GM19397 (cell line): ENCODE data around the gene CHAMP1.

Experiments
- ATAC-seq: cut with Tn5 transposase; IDR thresholded peaks from one replicate; pipeline ENCODE4 v1.9.1; 2021; ENCODE audit warnings: mild to moderate bottlenecking, moderate library complexity; ENCODE audit not compliant: unreplicated experiment

Gene CHAMP1, protein sequence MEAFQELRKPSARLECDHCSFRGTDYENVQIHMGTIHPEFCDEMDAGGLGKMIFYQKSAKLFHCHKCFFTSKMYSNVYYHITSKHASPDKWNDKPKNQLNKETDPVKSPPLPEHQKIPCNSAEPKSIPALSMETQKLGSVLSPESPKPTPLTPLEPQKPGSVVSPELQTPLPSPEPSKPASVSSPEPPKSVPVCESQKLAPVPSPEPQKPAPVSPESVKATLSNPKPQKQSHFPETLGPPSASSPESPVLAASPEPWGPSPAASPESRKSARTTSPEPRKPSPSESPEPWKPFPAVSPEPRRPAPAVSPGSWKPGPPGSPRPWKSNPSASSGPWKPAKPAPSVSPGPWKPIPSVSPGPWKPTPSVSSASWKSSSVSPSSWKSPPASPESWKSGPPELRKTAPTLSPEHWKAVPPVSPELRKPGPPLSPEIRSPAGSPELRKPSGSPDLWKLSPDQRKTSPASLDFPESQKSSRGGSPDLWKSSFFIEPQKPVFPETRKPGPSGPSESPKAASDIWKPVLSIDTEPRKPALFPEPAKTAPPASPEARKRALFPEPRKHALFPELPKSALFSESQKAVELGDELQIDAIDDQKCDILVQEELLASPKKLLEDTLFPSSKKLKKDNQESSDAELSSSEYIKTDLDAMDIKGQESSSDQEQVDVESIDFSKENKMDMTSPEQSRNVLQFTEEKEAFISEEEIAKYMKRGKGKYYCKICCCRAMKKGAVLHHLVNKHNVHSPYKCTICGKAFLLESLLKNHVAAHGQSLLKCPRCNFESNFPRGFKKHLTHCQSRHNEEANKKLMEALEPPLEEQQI

DNA sequence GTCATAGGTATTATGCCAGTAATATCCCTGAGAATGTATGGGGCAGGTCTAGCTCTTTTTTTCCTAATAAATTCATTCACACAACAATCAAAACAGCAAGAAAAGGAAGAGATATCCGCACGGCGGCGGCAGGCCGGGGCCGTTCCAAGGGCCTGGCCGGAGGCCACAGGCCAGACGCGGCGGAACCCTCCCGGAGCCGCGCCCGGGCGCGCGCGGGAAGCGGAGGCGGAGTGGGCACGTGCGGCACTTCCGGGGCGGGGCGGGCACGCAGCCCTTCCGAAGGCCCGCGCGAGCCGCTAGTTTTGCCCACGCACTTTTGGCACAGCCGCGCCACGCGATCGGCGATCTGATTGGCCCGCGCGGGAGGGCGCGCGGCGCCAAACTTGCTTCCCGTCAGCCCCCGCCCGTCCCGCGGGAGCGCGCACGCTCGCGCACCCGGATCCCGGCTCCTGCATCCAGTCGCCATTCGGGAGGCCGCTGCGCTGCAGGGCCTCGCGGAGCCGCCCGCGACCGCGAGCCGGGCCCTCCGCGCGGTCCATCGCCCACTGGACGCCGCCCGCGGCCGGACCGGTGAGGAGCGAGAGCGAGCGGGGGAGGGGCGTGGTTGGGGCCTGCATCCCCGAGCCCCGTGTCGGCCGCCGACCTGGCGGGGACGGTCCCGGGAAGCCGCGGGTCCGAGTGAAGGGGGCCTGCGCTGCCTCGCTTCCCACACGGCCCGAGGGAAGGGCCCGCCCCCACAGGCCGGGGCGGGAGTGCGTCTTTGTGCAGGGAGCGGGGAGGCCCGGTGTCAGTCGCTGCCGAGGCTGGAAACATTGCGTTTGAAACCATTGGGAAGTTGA is at the start of gene CHAMP1:
Gene CHAMP1, plus strand, starts transcription at position 430 of the 839 bp plus-strand sequence. CDS start 9,340 bp downstream, outside the sequence.
- ATAC-seq: peak; percentile 92

DNA sequence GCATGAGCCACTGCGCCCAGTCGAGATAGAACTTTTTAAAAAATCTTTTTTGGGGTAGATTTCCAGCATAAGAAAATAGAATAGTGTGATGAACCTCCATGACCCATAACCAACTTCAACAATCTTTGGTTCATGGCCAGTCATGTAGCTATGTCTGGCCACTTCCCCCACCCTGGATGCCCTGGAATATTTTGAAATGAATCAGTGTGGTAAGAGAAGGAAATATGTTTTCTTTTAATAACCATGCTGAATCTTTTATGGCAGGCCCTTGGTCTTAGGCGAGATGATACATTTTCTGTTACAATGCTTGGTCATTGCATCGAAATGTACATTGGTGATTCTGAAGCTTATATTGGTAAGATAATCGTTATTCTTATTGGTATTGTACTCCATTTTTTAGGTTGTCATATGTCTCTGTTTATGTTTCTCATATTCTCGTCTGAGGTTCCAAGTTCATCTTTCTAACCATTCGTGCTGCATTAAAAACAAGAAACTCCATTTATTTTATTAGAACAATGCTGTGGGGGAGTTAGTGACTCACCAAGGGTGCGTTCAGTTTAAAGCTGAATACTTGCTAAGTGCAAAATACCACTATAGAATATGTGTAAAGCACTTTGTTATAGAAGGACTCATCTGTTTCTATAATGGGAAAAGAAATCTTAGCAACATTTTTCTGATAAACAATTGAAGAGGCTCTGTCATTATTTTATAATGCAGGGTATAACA is 49.3 kb upstream of the CHAMP1 start:
- ATAC-seq: no peak

DNA sequence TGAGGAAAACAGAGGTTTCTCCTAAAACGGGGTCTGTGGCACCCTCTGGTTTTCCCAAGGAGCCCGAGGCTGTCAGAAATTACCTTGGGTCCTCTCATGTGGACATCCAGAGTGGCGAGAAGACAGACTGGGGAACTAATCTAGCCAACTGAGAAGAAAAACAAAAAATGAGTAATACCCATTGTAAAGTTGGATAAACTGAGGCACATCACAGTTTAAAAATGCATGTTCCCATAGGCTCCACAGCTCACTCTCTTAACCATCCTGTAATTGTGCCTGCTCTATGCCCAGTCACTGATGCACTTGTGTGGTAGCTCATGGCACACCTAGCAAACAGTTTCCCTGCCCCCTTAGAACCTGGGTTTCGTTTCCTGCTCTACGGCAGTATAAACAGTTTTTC is 48.1 kb upstream of the CHAMP1 start:
- ATAC-seq: no peak

DNA sequence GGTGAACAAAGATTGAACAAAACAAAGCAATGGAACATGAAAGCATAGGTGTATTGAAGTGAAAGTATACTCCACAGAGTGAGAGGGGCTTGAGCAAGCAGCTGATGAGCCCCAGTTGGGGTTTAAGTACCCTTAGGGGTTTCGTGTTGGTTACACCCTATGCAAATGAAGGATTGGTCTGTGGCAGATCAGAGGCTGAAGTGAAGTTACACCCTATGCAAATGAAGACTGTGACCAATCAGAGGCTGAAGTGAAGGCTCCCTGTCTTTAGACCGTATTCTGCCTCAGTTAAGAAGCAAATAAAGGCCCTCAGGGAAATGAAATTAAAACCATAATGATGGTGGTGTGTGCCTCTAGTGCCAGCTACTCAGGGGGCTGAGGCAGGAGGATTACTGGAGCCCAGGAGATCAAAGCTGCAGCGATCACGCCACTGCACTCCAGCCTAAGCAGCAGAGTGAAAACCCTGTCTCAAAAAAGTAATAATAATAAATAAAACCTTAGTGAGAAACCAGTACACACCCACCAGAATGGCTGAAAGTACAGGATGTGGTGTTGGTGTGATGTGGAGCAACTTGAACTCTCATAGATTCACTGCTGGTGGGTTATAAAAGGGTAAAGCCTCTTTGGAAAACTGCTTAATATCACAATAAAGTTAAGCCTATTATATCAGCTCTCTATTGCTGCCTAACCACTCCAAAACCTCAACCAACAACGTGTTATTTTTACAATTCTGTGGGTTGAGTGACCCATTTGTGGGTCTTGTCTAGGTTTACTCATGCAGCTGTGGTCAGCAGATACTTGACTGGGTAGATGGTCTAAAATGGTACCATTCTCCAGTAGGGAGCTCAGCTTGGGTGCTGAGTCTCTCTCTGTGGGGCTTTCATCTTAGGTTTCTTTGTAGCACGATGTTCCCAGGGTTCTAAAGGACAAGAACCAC is 45.7 kb upstream of the CHAMP1 start:
- no peak for ATAC-seq

DNA sequence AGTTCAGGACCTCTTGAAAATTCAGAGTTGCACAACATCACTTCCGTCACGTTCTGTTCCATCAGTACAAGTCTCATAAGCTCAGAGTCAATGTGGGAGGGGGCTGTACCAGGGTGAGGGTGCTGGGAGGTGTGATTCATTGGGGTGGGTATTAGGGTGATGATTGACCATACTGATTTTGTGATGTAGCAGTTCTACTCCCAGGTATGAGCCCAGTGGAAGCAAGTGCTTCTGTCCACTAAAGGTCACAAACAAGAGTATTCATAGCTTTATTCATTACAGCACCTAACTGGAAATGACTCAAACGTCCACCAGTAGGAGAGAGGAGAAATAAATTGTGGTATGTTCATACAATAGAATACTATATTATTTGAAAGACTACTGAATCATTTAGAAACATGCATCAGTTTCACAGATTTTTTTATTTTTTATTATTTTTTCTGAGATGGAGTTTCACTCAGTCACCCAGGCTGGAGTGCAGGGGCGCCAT is 45.0 kb upstream of the CHAMP1 start:
- no peak for ATAC-seq

DNA sequence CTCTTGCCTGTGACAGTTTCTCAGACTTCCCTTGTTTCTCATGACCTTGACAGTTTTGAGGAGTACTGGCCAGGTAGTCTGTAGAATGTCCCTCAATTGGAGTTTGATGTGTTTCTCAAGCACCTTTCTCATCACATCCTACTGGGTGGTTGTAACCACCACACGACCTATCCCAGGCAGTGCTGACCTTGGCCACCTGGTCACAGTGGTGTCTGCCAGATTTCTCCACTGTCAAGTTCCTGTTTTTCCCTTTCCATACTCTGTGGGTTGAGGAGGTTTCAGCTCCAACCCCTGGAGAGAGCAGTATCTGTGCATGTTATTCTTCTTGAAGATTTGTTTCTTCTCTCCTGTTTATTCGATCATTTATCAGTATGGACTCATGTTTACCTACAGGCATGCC is 41.3 kb upstream of the CHAMP1 start:
- no peak for ATAC-seq

DNA sequence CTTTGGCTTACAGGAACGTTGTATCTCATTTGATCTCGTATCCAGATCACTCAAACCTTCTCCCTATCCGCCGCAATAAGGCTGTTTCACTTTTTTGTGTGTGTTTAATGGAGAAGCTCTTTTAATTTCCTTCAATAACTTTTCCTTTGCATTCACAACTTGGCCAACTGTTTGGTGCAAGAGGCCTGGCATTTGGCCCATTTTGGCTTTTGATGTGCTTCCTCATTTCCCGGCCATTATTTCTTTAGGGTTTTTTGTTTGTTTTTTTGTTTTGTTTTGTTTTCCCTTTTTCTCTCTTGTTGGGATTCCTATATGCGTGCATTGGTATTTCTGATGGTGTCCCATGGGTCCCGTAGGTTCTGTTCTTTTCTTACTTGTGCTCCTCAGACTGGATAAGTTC is 39.0 kb upstream of the CHAMP1 start:
- no peak for ATAC-seq

DNA sequence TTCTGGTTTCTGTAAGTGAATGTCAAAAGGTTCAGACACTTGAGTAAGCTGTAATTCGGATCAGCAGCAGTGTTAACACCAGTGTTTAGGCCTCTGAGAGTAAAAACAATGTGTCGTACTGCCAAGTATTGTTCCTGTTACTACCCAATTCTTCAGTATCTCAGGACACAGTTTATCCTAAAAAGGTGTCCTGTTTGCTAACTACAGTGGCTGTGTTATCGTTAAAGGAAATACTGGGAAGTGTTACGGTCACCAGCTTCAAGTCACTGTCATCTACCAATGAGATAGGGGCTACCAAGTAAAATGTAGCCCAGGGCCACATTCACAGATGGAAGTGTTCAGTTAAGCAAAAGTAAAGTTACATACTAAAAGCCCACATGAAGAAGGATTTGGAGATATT is 35.2 kb upstream of the CHAMP1 start:
- no peak for ATAC-seq

DNA sequence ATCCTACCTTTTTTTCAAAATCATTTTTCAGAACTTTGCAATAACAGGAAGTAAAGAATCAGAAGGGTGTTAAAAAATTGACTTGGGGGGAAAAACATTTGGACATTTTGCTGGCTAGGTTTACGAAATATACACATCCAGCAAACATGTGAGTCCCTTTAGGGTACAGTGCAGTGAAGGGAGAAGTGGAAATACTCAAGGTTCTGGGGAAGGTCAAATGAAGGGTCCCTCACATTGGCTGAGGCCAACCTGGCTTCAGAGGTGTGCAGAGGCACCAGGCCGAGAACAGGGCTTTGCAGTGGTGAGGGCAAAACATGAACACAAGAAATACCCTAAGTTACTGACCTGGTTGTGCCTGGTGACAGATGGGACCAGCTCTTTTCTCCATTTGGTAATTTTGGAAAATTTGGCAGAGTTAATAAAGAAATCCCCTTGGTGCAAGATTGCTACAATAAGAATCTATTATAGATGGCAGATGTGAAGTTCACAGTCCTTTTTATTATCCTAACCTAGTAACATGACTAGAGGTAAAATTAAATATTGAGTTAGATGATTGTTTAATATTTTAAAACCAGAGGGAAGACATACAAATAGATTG is 34.4 kb upstream of the CHAMP1 start:
- no peak for ATAC-seq

DNA sequence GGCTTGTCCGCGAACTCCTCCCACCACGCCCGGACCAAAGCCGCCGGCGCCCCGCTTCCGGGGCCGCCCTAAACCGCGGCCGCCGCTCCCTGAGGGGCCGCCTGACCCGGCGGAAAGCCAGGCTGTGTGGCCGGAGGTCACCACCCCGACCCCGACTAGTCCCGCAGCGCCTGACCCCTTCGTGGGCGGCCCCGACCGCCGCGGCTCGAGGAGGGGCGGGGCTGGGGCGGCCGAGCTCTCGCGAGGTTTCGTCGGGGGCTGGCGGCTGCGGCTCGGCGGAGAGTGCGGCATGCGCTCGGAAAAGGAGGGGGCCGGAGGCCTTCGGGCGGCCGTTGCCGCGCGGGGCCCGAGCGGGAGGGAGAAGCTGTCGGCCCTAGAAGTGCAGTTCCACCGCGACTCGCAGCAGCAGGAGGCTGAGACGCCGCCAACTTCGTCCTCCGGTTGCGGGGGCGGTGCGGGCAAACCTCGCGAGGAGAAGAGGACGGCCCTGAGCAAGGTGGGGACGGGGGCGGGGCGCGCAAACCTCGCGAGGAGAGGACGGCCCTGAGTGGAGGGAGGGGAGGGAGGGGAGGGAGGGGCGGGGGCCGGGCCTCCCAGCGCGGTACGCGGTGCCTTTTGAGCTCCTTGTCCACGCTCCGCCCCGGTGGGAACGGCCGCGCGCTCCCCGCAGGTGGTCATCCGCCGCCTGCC is 32.8 kb upstream of the CHAMP1 start, which contains the start of gene UPF3A:
Gene UPF3A, plus strand, starts transcription at position 251 of the 690 bp plus-strand sequence. Its CDS starts 39 bp downstream, at position 290.
- ATAC-seq: peak; percentile 75

DNA sequence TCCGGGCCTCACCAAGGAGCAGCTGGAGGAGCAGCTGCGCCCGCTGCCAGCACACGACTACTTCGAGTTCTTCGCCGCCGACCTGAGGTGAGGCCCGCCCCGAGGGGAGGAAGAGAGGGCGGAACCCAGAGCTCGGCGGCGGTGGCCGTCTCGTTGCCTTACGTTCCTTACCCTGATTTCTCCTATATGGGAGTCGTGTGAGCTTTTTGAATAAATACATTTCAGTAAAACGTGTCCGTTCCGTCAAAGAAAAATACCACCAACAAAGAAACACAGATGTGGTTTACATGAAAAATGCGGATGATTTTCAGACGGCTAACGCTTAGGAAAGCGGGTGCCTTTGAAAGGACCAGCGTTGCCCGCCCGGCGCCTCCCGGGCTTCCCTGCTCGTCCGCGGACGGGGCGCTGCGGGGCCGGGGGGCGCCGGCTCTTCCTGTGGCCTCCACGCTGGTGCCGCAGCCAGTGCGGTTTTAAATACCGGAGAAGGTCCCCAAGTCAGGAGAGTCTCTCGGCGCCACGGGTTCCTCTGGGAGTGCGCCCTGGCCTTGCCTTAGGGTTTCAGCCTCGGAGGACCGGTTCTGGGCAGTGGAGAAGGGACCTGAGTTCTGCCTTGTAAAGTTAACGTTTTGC is 32.1 kb upstream of the CHAMP1 start:
- peak; percentile 50 for ATAC-seq

DNA sequence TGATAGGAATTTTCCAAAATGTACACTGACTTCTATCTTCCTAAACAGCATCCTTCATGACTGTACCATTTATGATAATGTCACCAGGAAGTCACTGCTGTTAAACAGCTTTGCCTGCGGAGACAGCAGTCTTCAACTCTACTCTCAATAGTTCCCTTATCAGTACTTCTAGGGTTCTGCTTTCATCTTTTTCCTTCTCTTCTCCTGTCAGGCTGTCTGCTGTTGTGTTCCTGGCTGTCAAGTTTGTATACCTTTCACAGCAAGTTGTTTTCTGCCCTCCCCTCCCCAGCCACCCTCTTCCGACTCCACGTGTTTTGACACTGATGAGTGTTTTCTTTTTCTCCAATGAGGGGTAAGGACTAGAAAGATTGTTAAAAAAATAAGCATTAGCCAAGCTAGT is 30.7 kb upstream of the CHAMP1 start:
- no peak for ATAC-seq

DNA sequence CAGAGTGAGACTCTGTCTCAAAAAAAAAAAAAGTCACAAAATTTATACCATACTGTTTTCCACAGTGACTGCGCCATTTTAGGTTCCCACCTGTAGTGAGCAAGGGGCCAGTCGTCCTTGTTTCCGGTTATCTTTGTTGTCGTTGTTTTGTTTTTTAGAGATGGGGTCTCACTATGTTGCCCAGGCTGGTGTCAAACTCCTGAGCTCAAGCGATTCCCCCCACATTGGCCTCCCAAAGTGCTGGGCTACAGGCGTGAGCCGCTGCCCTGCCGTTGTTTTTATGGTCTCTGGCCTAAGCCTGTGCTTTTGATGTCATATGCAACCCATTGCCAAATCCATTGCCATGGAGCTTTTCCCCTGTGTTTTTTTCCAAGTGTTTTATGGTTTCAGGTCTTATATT is 29.6 kb upstream of the CHAMP1 start:
- no peak for ATAC-seq

DNA sequence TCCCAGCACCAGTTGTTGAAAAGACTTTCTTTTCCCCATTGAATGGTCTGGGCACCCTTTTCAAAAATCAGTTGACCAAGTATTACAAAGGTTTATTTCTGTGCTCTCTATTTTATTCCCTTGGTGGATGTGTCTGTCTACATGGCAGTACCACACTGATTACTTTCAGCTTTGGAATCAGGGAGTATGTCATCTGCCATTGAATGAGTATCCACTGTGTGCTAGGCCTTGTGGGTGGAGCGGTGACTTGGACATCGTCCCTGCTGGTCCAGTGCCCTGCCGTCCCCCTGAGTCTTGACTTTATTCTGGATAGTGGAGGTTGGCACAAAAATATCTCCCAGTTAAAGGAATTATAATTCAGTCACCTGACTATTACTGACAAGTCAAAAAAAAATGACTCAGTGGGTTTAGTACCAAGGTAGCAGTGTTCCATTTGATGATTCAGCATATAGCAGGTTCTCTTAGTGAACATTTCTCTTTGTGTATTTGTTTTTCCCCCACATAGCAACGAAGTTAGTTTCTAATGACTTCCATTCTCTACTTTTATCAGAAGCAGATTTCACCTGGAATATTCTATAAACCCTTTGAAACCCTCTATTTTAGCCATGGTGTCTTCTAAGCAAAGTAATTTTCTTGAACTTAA is 29.0 kb upstream of the CHAMP1 start:
- no peak for ATAC-seq

DNA sequence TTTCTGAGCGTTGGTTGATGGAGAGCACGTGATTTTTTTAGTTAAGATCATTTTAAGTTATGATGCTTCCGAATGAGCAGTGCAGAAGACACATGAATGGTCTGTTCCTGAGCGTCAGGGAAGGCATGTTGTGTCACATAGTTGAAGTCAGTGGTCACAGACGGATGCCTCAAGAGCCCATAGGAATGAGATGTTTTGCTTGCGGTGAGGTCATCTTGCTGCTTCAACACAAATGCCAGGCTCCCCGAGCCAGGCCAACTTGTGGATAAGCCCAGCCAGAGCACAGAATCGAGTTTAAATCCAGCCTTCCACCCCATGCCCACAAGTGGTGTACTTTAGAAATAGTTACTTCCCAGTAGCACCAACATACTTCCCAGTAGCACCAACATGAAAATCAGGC is 27.5 kb upstream of the CHAMP1 start:
- no peak for ATAC-seq

DNA sequence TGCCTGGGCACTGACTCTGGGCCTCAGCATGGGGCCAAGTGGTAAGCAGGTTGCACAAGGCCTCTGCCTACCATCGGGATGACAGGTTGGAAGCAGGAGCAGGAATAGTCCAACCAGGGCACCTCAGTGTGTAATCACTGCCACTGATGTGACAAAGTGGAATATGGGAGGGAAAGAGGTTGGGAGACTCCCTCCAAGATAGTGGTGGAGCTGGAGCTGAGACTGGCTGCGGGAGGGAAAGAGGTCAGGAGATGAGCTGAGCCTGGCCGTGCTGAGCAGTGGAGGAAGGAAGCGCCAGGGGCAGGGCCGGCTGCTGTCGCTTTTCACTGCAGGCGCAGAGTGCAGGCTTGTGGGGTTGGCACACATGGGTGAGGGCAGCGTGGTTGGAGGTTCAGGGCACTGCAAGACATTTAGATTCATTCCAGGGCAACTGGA is 26.1 kb upstream of the CHAMP1 start:
- ATAC-seq: no peak

DNA sequence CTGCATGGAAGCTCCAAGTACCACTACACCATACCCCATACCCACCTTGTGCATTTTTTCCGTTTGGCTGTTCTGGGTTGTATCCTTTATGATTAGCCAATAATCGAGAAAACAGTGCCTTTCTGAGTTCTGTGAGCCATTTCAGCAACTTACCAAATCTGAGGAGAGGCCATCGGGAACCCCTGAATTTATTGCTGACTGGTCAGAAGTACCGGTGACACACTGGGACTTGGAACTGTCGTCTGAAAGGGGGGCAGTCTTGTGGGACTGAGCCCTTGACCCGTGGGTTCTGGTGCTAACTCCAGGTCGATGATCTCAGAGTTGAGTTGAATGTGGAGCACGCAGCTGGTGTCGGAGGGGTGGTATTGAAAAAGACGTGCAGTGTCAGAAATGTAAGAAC is 17.9 kb upstream of the CHAMP1 start:
- no peak for ATAC-seq
